Spinal cord (tissue), 10 donors: ENCODE data around the gene SYVN1. TPM values are rescaled to one million over a fixed set of nuclear protein-coding genes. Genes with fewer than 3 reads are reported as not detected.
"Not testable (repeated sequence)": the region's sequence is repeated elsewhere in the genome, so short reads cannot be mapped to it uniquely, and the experiment has no call there.

ENCODE experiments used
- DNase-seq, 6 donors: peaks; one replicate each; pipeline versions ENCODE4 v3.0.0 to v3.0.0-alpha.2; 2013 to 2015; ENCODE audit warnings: low spot score in 6 of 6, low read depth in 4 of 6
- H3K27ac ChIP-seq: one replicate; pipeline ENCODE4 v1.5.1; 2013; ENCODE audit warnings: low read depth, low read length, control low read depth
- H3K27me3 ChIP-seq: one replicate; pipeline ENCODE4 v1.6.1; 2013; ENCODE audit warnings: low read length; ENCODE audit not compliant: control insufficient read depth, insufficient read depth
- H3K36me3 ChIP-seq: one replicate; pipeline ENCODE4 v1.6.1; 2013; ENCODE audit warnings: low read length; ENCODE audit not compliant: control insufficient read depth, insufficient read depth
- H3K4me1 ChIP-seq: one replicate; pipeline ENCODE4 v1.6.1; 2013; ENCODE audit warnings: low read length; ENCODE audit not compliant: control insufficient read depth, insufficient read depth
- H3K4me3 ChIP-seq: one replicate; pipeline ENCODE4 v1.5.1; 2013; ENCODE audit warnings: low read depth, low read length, control low read depth
- H3K9me3 ChIP-seq: one replicate; pipeline ENCODE4 v1.6.1; 2013; ENCODE audit warnings: low read length; ENCODE audit not compliant: control insufficient read depth, insufficient read depth
- WGBS: methylation state at CpG from one replicate; pipeline ENCODE4 v1.1.5; 2013; ENCODE audit warnings: missing lambda C conversion rate; ENCODE audit not compliant: insufficient coverage; 5-methylcytosine and 5-hydroxymethylcytosine counted together
- polyA plus RNA-seq, 2 donors: library from polyadenylated mRNA; unstranded; fragments of 120-200 nt; gene quantifications; one replicate each; pipeline ENCODE4 v1.2.1, GENCODE V29; 2013; ENCODE audit not compliant: insufficient read length in 2 of 2
- total RNA-seq, 2 donors: library from RNA; depleted of rRNA in 1 of 2; stranded (reverse); fragments of 120-200 nt in 1 of 2; fragments of >200 nt in 1 of 2; gene quantifications; one replicate each; pipeline versions ENCODE4 v1.2.3 to v1.2.4, GENCODE V29; 2013 to 2014
- donor health status: healthy.

The SYVN1 gene
- total and polyA plus RNA-seq, 4 donors: 14.3 to 52.6 (median 31.3) TPM

- DNase-seq: no peak
- H3K9me3 ChIP-seq: no peaks in the 10 kb centered on the region
- WGBS: 72% methylated on average over 2 of the region's 2 CpGs
- peaks cover 14% of the 10 kb centered on the region for H3K4me1 ChIP-seq
- no peak overlapping the region for H3K4me3 ChIP-seq
- no peaks in the 10 kb centered on the region for H3K36me3 ChIP-seq
- no peak overlapping the region for H3K27ac ChIP-seq
- no peaks in the 10 kb centered on the region for H3K27me3 ChIP-seq
Observed at GRCh38 chr11:65152122-65152521, 17.8 kb upstream of the SYVN1 start.

- Histone ChIP-seq H3K4me1 (peaks cover 14% of the 10 kb centered on the region), H3K9me3 (no peaks in the 10 kb centered on the region), H3K27me3 (no peaks in the 10 kb centered on the region), H3K36me3 (no peaks in the 10 kb centered on the region), H3K27ac (no peak overlapping the region), H3K4me3 (no peak overlapping the region)
- WGBS: 87% methylated on average over 3 of the region's 3 CpGs
- DNase-seq: no peak
Observed at GRCh38 chr11:65151331-65151899, 17.1 kb upstream of the SYVN1 start.

GRCh38 chr11:65150509-65151299 is 16.4 kb upstream of the SYVN1 start:
- Histone ChIP-seq H3K4me3 (no peak overlapping the region), H3K36me3 (no peaks in the 10 kb centered on the region), H3K27ac (peak overlapping the region; percentile 18), H3K9me3 (no peaks in the 10 kb centered on the region), H3K4me1 (peaks cover 14% of the 10 kb centered on the region), H3K27me3 (no peaks in the 10 kb centered on the region)
- peak; percentile 29 to 83 (median 45) for DNase-seq
- WGBS: 7% methylated on average over 9 of the region's 12 CpGs

GRCh38 chr11:65150131-65150508 is 15.8 kb upstream of the SYVN1 start:
- not testable (repeated sequence) for H3K9me3 ChIP-seq, H3K27me3 ChIP-seq, DNase-seq, H3K4me3 ChIP-seq, H3K36me3 ChIP-seq
- H3K27ac ChIP-seq: peak overlapping the region; percentile 57
- WGBS: 47% methylated on average over 3 of the region's 10 CpGs
- peaks cover 14% of the 10 kb centered on the region for H3K4me1 ChIP-seq

GRCh38 chr11:65148657-65149056 is 14.3 kb upstream of the SYVN1 start:
- H3K27me3 ChIP-seq: no peaks in the 10 kb centered on the region
- H3K27ac ChIP-seq: no peak overlapping the region
- WGBS: 83% methylated on average over 1 of the region's 5 CpGs
- H3K36me3 ChIP-seq: no peaks in the 10 kb centered on the region
- peaks cover 14% of the 10 kb centered on the region for H3K4me1 ChIP-seq
- H3K4me3 ChIP-seq: no peak overlapping the region
- DNase-seq: no peak
- no peaks in the 10 kb centered on the region for H3K9me3 ChIP-seq

GRCh38 chr11:65147352-65148075 is 13.2 kb upstream of the SYVN1 start:
- H3K9me3 ChIP-seq: no peaks in the 10 kb centered on the region
- H3K27ac ChIP-seq: no peak overlapping the region
- H3K4me1 ChIP-seq: peaks cover 14% of the 10 kb centered on the region
- no peak overlapping the region for H3K4me3 ChIP-seq
- WGBS: no CpG with 5 or more reads among the region's 2 CpGs
- no peaks in the 10 kb centered on the region for H3K27me3 ChIP-seq
- no peaks in the 10 kb centered on the region for H3K36me3 ChIP-seq
- no peak for DNase-seq

GRCh38 chr11:65141896-65142494 is 7.7 kb upstream of the SYVN1 start:
- no peak for DNase-seq
- peaks cover 3% of the 10 kb centered on the region for H3K27me3 ChIP-seq
- no peaks in the 10 kb centered on the region for H3K4me1 ChIP-seq
- 86% methylated on average over 6 of the region's 7 CpGs for WGBS
- H3K9me3 ChIP-seq: no peaks in the 10 kb centered on the region
- no peak overlapping the region for H3K27ac ChIP-seq
- no peak overlapping the region for H3K4me3 ChIP-seq
- H3K36me3 ChIP-seq: no peaks in the 10 kb centered on the region

GRCh38 chr11:65136515-65137096 is 2.3 kb upstream of the SYVN1 start:
- H3K9me3 ChIP-seq: no peaks in the 10 kb centered on the region
- 91% methylated on average over 15 of the region's 15 CpGs for WGBS
- peaks cover 21% of the 10 kb centered on the region for H3K36me3 ChIP-seq
- no peak overlapping the region for H3K27ac ChIP-seq
- no peak for DNase-seq
- peaks cover under 1% of the 10 kb centered on the region for H3K27me3 ChIP-seq
- peaks cover 32% of the 10 kb centered on the region for H3K4me1 ChIP-seq
- no peak overlapping the region for H3K4me3 ChIP-seq

- Histone ChIP-seq H3K4me1 (peaks cover 32% of the 10 kb centered on the region), H3K4me3 (peak overlapping the region; percentile 95), H3K27ac (peak overlapping the region; percentile 100), H3K36me3 (peaks cover 30% of the 10 kb centered on the region), H3K27me3 (no peaks in the 10 kb centered on the region), H3K9me3 (no peaks in the 10 kb centered on the region)
- 50% methylated on average over 9 of the region's 11 CpGs for WGBS
- no peak for DNase-seq
Observed at GRCh38 chr11:65135633-65136145, 1.4 kb upstream of the SYVN1 start.
